SK-N-SH (cell line): ENCODE measurements around the gene LAMC2. TPM values are rescaled to one million over a fixed set of nuclear protein-coding genes. Genes with fewer than 3 reads are reported as not detected.

Source experiments
- CTCF ChIA-PET: fragments of 300-600, 350-600 bp; formaldehyde crosslinking; extraction: SDS; loops from one replicate; lab custom pipeline; 2021; lab: Yijun Ruan, JAX
- POLR2A ChIA-PET: fragments of 350-600 bp; sonication (Branson Sonifier 250); formaldehyde crosslinking; extraction: SDS; loops from one replicate; lab custom pipeline; 2020; ENCODE audit warnings: antibody characterized with exemption, inconsistent platforms; lab: Yijun Ruan, JAX
- DNase-seq: peaks from one replicate; pipeline ENCODE4 v3.0.0; 2012
- H2AFZ ChIP-seq: fragments of 200-600 bp; sonication (generic); 2 replicates; pipeline ENCODE4 v1.8.1; 2016; ENCODE audit warnings: antibody characterized with exemption, mild to moderate bottlenecking, low read depth
- H3F3A ChIP-seq: fragments of 200-600 bp; sonication (generic); replicated peaks from 2 replicates; pipeline ENCODE3; 2016; ENCODE audit warnings: antibody characterized with exemption, mild to moderate bottlenecking; ENCODE audit not compliant: insufficient read depth
- H3K27ac ChIP-seq, 2 experiments: fragments of 200-500 bp in 1 of 2; fragments of 200-600 bp in 1 of 2; sonication (Bioruptor generic) in 1 of 2; sonication (generic), shearing (Covaris generic) in 1 of 2; 2 replicates each; pipeline versions ENCODE4 v1.5.1 to v1.6.1; 2014 to 2016; ENCODE audit warnings: low read depth in 2 of 2, inconsistent platforms in 1 of 2, low read length in 1 of 2, mild to moderate bottlenecking in 1 of 2, mixed read lengths in 1 of 2
- H3K27me3 ChIP-seq: fragments of 200-600 bp; sonication (generic), shearing (Covaris generic); 2 replicates; pipeline ENCODE4 v1.6.1; 2016; ENCODE audit warnings: mixed run types; ENCODE audit not compliant: insufficient read depth
- H3K36me3 ChIP-seq, 2 experiments: fragments of 200-500 bp in 1 of 2; fragments of 200-600 bp in 1 of 2; sonication (Bioruptor generic) in 1 of 2; sonication (generic) in 1 of 2; replicated peaks in 1 of 2; 2 replicates each; pipeline versions ENCODE3 to v1.5.1; 2014 to 2016; ENCODE audit warnings: low read length in 1 of 2, mild to moderate bottlenecking in 1 of 2; ENCODE audit not compliant: insufficient read depth in 2 of 2, control insufficient read depth in 1 of 2
- H3K4me1 ChIP-seq, 2 experiments: fragments of 200-500 bp in 1 of 2; fragments of 200-600 bp in 1 of 2; sonication (Bioruptor generic) in 1 of 2; sonication (generic), shearing (Covaris generic) in 1 of 2; 2 replicates each; pipeline versions ENCODE4 v1.5.1 to v1.6.1; 2014 to 2016; ENCODE audit warnings: low read depth in 1 of 2, low read length in 1 of 2, mixed run types in 1 of 2; ENCODE audit not compliant: insufficient read depth in 2 of 2, control insufficient read depth in 1 of 2
- H3K4me2 ChIP-seq: fragments of 200-600 bp; sonication (generic), shearing (Covaris generic); 2 replicates; pipeline ENCODE4 v1.6.1; 2017; ENCODE audit warnings: mixed run types
- H3K4me3 ChIP-seq, 2 experiments: fragments of 200-500 bp in 1 of 2; fragments of 200-600 bp in 1 of 2; sonication (Bioruptor generic) in 1 of 2; sonication (generic), shearing (Covaris generic) in 1 of 2; 2 replicates each; pipeline versions ENCODE4 v1.5.1 to v1.8.1; 2014 to 2016; ENCODE audit warnings: low read depth in 2 of 2, inconsistent platforms in 1 of 2, low read length in 1 of 2, mild to moderate bottlenecking in 1 of 2, mixed read lengths in 1 of 2, moderate library complexity in 1 of 2
- H3K79me2 ChIP-seq: fragments of 200-600 bp; sonication (generic); 2 replicates; pipeline ENCODE4 v1.8.1; 2017; ENCODE audit warnings: mild to moderate bottlenecking; ENCODE audit not compliant: insufficient read depth
- H3K9ac ChIP-seq: fragments of 200-600 bp; sonication (generic); 2 replicates; pipeline ENCODE4 v1.6.1; 2017; ENCODE audit warnings: mixed run types
- H3K9me2 ChIP-seq: fragments of 200-600 bp; sonication (generic); 2 replicates; pipeline ENCODE4 v1.6.1; 2017; ENCODE audit warnings: mixed run types
- H3K9me3 ChIP-seq: fragments of 200-600 bp; sonication (generic); 2 replicates; pipeline ENCODE4 v1.6.1; 2017; ENCODE audit warnings: mixed run types, mild to moderate bottlenecking, moderate library complexity
- H4K20me1 ChIP-seq: fragments of 200-600 bp; sonication (generic); 2 replicates; pipeline ENCODE4 v1.6.1; 2017; ENCODE audit warnings: mild to moderate bottlenecking, mixed run types; ENCODE audit not compliant: insufficient read depth
- ELF1 ChIP-seq: IDR thresholded peaks from 2 replicates; pipeline ENCODE4 v1.4.0; 2012
- EP300 ChIP-seq, 2 experiments: IDR thresholded peaks; 2 replicates each; pipeline versions ENCODE4 v1.4.0 to v1.6.1; 2012; ENCODE audit warnings: borderline replicate concordance in 1 of 2, low read depth in 1 of 2, low read length in 1 of 2
- EZH2phosphoT487 ChIP-seq: fragments of 200-600 bp; sonication (generic); IDR thresholded peaks from 2 replicates; pipeline ENCODE4 v1.6.1; 2017; ENCODE audit warnings: low read depth, mixed run types, mild to moderate bottlenecking, antibody characterized with exemption, moderate library complexity, borderline replicate concordance
- FOSL2 ChIP-seq: IDR thresholded peaks from 2 replicates; pipeline ENCODE4 v1.4.0; 2012; ENCODE audit warnings: low read depth, mild to moderate bottlenecking, moderate library complexity, borderline replicate concordance
- FOXJ3 ChIP-seq: sonication (generic); formaldehyde crosslinking; IDR thresholded peaks from 2 replicates; pipeline ENCODE4 v1.5.1; 2020; ENCODE audit warnings: mild to moderate bottlenecking, missing genetic modification reagents
- FOXM1 ChIP-seq: IDR thresholded peaks from 2 replicates; pipeline ENCODE4 v1.4.0; 2012; ENCODE audit warnings: low read depth, mild to moderate bottlenecking
- GABPA ChIP-seq: IDR thresholded peaks from 2 replicates; pipeline ENCODE4 v1.4.0; 2012; ENCODE audit warnings: low read depth, mild to moderate bottlenecking
- JUND ChIP-seq: IDR thresholded peaks from 2 replicates; pipeline ENCODE4 v1.4.0; 2012
- MAX ChIP-seq: IDR thresholded peaks from 2 replicates; pipeline ENCODE4 v1.4.0; 2012; ENCODE audit warnings: low read depth
- NRF1 ChIP-seq: IDR thresholded peaks from 2 replicates; pipeline ENCODE4 v1.6.1; 2012; ENCODE audit warnings: low read depth, mild to moderate bottlenecking, low read length
- PBX3 ChIP-seq: IDR thresholded peaks from 2 replicates; pipeline ENCODE4; 2012
- RAD21 ChIP-seq: IDR thresholded peaks from 2 replicates; pipeline ENCODE4 v1.6.1; 2012; ENCODE audit warnings: mild to moderate bottlenecking, low read length
- RCOR1 ChIP-seq: fragments of 150-350 bp; IDR thresholded peaks from 2 replicates; pipeline ENCODE4 v1.6.1; 2017; ENCODE audit warnings: antibody characterized with exemption, low read length
- RXRA ChIP-seq: IDR thresholded peaks from 2 replicates; pipeline ENCODE4 v1.4.0; 2012; ENCODE audit warnings: low read depth, mild to moderate bottlenecking, borderline replicate concordance
- SIN3A ChIP-seq: IDR thresholded peaks from 2 replicates; pipeline ENCODE4 v1.6.1; 2012; ENCODE audit warnings: low read depth, mild to moderate bottlenecking, low read length, moderate library complexity, borderline replicate concordance
- TAF1 ChIP-seq: IDR thresholded peaks from 2 replicates; pipeline ENCODE4 v1.6.1; 2012; ENCODE audit warnings: low read depth, mild to moderate bottlenecking, low read length, moderate library complexity, borderline replicate concordance
- TCF12 ChIP-seq: IDR thresholded peaks from 2 replicates; pipeline ENCODE4 v1.4.0; 2012
- TEAD4 ChIP-seq: IDR thresholded peaks from 2 replicates; pipeline ENCODE4 v1.4.0; 2012; ENCODE audit warnings: mild to moderate bottlenecking, borderline replicate concordance; ENCODE audit not compliant: insufficient read depth
- YY1 ChIP-seq: IDR thresholded peaks from 2 replicates; pipeline ENCODE4 v1.4.0; 2012; ENCODE audit warnings: low read depth, mild to moderate bottlenecking
- WGBS: methylation state at CpG from one replicate; pipeline ENCODE4 v1.1.6; 2017; ENCODE audit warnings: low lambda C conversion rate; 5-methylcytosine and 5-hydroxymethylcytosine counted together
- polyA plus RNA-seq, 3 experiments: library from polyadenylated mRNA; depleted of rRNA; stranded (reverse); fragments of >200 nt; gene quantifications; 2 replicates each; pipeline ENCODE4 v1.2.3, GENCODE V29; 2012
- TF ChIP-seq, protein P1 (sequence below): fragments of 200-600 bp; sonication (generic); IDR thresholded peaks from 2 replicates; pipeline ENCODE4 v1.6.1; 2017; ENCODE audit warnings: antibody characterized with exemption, mild to moderate bottlenecking, moderate library complexity

Gene LAMC2
- 0.15 and 0.16 TPM in 2 replicates for polyA plus RNA-seq (2012; rRNA removed)
- polyA plus RNA-seq (2012; cell fraction: cytosol; rRNA removed): 0.04 and 0.07 TPM in 2 replicates
- 0.23 and 0.48 TPM in 2 replicates for polyA plus RNA-seq (2012; cell fraction: nucleus; rRNA removed)

DNA sequence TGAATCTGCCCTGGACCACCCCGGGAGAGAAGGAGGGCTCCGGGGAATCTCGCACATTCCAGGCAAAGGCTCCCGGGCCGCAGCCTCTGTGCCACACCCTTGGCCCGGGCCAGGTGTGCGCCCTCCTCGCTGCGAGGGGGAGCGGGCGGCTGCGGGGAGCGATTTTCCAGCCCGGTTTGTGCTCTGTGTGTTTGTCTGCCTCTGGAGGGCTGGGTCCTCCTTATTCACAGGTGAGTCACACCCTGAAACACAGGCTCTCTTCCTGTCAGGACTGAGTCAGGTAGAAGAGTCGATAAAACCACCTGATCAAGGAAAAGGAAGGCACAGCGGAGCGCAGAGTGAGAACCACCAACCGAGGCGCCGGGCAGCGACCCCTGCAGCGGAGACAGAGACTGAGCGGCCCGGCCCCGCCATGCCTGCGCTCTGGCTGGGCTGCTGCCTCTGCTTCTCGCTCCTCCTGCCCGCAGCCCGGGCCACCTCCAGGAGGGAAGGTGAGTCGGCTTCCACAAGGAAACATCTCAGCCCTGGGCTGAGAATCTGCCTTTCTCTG, at the start of gene LAMC2:
LAMC2 (plus strand) TSS at position 324 of the 550 bp plus-strand sequence; CDS start at position 413, 89 bp downstream.
- Histone ChIP-seq H3K4me1 (peaks cover 2% of the 10 kb centered on the region in 2 experiments; a peak in 2 of 4 replicates), H4K20me1 (no peaks in the 10 kb centered on the region)
- ChIA-PET CTCF (no interaction called here), POLR2A (no interaction called here)
- TF ChIP-seq MAX (no peak), PBX3 (no peak), YY1 (no peak), FOXJ3 (CRISPR knock-in tag) (no peak), EP300 (IDR thresholded peaks at IDR 0.05; ENCODE audit: borderline replicate concordance in 1 of 2, low read depth in 1 of 2, low read length in 1 of 2) (no peak), TEAD4 (no peak), TCF12 (no peak), NRF1 (no peak), RXRA (no peak), ELF1 (no peak), SIN3A (no peak), EZH2phosphoT487 (no peak), JUND (no peak), RCOR1 (no peak), FOXM1 (no peak), FOSL2 (no peak), GABPA (no peak), TAF1 (no peak), RAD21 (no peak)
- TF ChIP-seq, protein P1, sequence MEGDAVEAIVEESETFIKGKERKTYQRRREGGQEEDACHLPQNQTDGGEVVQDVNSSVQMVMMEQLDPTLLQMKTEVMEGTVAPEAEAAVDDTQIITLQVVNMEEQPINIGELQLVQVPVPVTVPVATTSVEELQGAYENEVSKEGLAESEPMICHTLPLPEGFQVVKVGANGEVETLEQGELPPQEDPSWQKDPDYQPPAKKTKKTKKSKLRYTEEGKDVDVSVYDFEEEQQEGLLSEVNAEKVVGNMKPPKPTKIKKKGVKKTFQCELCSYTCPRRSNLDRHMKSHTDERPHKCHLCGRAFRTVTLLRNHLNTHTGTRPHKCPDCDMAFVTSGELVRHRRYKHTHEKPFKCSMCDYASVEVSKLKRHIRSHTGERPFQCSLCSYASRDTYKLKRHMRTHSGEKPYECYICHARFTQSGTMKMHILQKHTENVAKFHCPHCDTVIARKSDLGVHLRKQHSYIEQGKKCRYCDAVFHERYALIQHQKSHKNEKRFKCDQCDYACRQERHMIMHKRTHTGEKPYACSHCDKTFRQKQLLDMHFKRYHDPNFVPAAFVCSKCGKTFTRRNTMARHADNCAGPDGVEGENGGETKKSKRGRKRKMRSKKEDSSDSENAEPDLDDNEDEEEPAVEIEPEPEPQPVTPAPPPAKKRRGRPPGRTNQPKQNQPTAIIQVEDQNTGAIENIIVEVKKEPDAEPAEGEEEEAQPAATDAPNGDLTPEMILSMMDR: no peak
- TF ChIP-seq, all 33 proteins: peak for 0
- Histone ChIP-seq H3K27me3 (no peaks in the 10 kb centered on the region), H3K9ac (no peak within 1 kb of the TSS), H3K9me2 (no peaks in the 10 kb centered on the region), H2AFZ (no peak within 1 kb of the TSS), H3K4me3 (no peak within 1 kb of the TSS), H3K79me2 (no peaks in the 10 kb centered on the region), H3K36me3 (no peaks in the 10 kb centered on the region), H3K4me2 (no peak within 1 kb of the TSS), H3K27ac (no peak within 1 kb of the TSS), H3K9me3 (no peaks in the 10 kb centered on the region), H3F3A (no peaks in the 10 kb centered on the region)
- 88% methylated on average over 13 of the region's 30 CpGs for WGBS
- DNase-seq: no peak
